IMR-90 (cell line): ENCODE results near the gene COPS9. TPM values are rescaled to one million over a fixed set of nuclear protein-coding genes. Genes with fewer than 3 reads are reported as not detected.

Source experiments
- ATAC-seq: fragments of 200-7000 bp; cut with Tn5 transposase; 2 replicates; pipeline ENCODE4 v1.9.1; 2020; ENCODE audit warnings: low read depth, mild to moderate bottlenecking, moderate library complexity
- BruUV-seq: library from RNA; stranded (reverse); fragments of 400-500 nt; replicated peaks from 2 replicates; lab custom pipeline; 2021; lab: Mats Ljungman, UMichigan
- CTCF ChIA-PET: fragments of 300-600 bp; formaldehyde crosslinking; extraction: SDS; loops from one replicate; lab custom pipeline; 2021; ENCODE audit warnings: antibody characterized with exemption; lab: Yijun Ruan, JAX
- POLR2A ChIA-PET: fragments of 300-600 bp; sonication (Branson Sonifier 250); formaldehyde crosslinking; loops from one replicate; lab custom pipeline; 2022; ENCODE audit warnings: antibody characterized with exemption; ENCODE audit not compliant: unreplicated experiment; lab: Charles Lee
- DNase-seq: peaks from one replicate; pipeline ENCODE4 v3.0.0; 2013
- H2AFZ ChIP-seq: replicated peaks from 2 replicates; pipeline ENCODE3; 2013; ENCODE audit warnings: low read length, mild to moderate bottlenecking; ENCODE audit not compliant: poor library complexity
- H2AK5ac ChIP-seq: 2 replicates; pipeline ENCODE4 v1.6.1; 2013; ENCODE audit warnings: low read depth, low read length, inconsistent platforms
- H2AK9ac ChIP-seq: replicated peaks from 2 replicates; pipeline ENCODE3; 2013; ENCODE audit warnings: mild to moderate bottlenecking, low read depth, low read length, moderate library complexity; ENCODE audit not compliant: poor library complexity
- H2BK120ac ChIP-seq: 2 replicates; pipeline ENCODE4 v1.6.1; 2013; ENCODE audit warnings: low read depth, low read length, inconsistent platforms
- H2BK15ac ChIP-seq: 3 replicates; pipeline ENCODE4 v1.6.1; 2013; ENCODE audit warnings: low read depth, low read length, inconsistent platforms
- H2BK20ac ChIP-seq: 2 replicates; pipeline ENCODE4 v1.6.1; 2013; ENCODE audit warnings: low read depth, mild to moderate bottlenecking, inconsistent platforms, low read length, moderate library complexity
- H2BK5ac ChIP-seq: 2 replicates; pipeline ENCODE4 v1.6.1; 2013; ENCODE audit warnings: mild to moderate bottlenecking, low read depth, low read length, inconsistent platforms; ENCODE audit not compliant: poor library complexity, severe bottlenecking
- H3K14ac ChIP-seq: replicated peaks from 2 replicates; pipeline ENCODE4 v1.6.1; 2013; ENCODE audit warnings: low read depth, low read length, inconsistent platforms
- H3K18ac ChIP-seq: 2 replicates; pipeline ENCODE4 v1.6.1; 2013; ENCODE audit warnings: low read depth, low read length, control low read depth
- H3K23ac ChIP-seq: 2 replicates; pipeline ENCODE4 v1.6.1; 2013; ENCODE audit warnings: low read depth, low read length, inconsistent platforms
- H3K27ac ChIP-seq: 2 replicates; pipeline ENCODE4 v1.5.1; 2013; ENCODE audit warnings: mild to moderate bottlenecking, control low read depth, low read length; ENCODE audit not compliant: insufficient read depth
- H3K27me3 ChIP-seq: 2 replicates; pipeline ENCODE4 v1.6.1; 2013; ENCODE audit warnings: low read length; ENCODE audit not compliant: control insufficient read depth, insufficient read depth
- H3K36me3 ChIP-seq: 2 replicates; pipeline ENCODE4 v1.6.1; 2013; ENCODE audit warnings: low read length, mixed read lengths; ENCODE audit not compliant: control insufficient read depth, insufficient read depth
- H3K4ac ChIP-seq: 2 replicates; pipeline ENCODE4 v1.6.1; 2013; ENCODE audit warnings: low read depth, low read length, inconsistent platforms
- H3K4me1 ChIP-seq: 2 replicates; pipeline ENCODE4 v1.6.1; 2013; ENCODE audit warnings: low read length, mixed read lengths; ENCODE audit not compliant: control insufficient read depth, insufficient read depth
- H3K4me2 ChIP-seq: 2 replicates; pipeline ENCODE4 v1.6.1; 2013; ENCODE audit warnings: low read depth, mild to moderate bottlenecking, control low read depth, low read length, moderate library complexity
- H3K4me3 ChIP-seq: 2 replicates; pipeline ENCODE4 v1.5.1; 2013; ENCODE audit warnings: low read depth, mild to moderate bottlenecking, control low read depth, low read length, moderate library complexity; ENCODE audit not compliant: insufficient read depth
- H3K56ac ChIP-seq: 2 replicates; pipeline ENCODE4 v1.6.1; 2013; ENCODE audit warnings: low read length, inconsistent platforms; ENCODE audit not compliant: insufficient read depth; ENCODE audit errors: extremely low read depth
- H3K79me1 ChIP-seq, 2 experiments: 2 replicates each; pipeline ENCODE4 v1.6.1; 2013; ENCODE audit warnings: low read length in 2 of 2, inconsistent platforms in 1 of 2, low read depth in 1 of 2
- H3K9ac ChIP-seq: 2 replicates; pipeline ENCODE4 v1.6.1; 2013; ENCODE audit warnings: low read depth, low read length, control low read depth
- H3K9me1 ChIP-seq: 2 replicates; pipeline ENCODE4 v1.6.1; 2013; ENCODE audit warnings: low read length, inconsistent platforms; ENCODE audit not compliant: insufficient read depth
- H3K9me3 ChIP-seq: 2 replicates; pipeline ENCODE4 v1.6.1; 2013; ENCODE audit warnings: low read length; ENCODE audit not compliant: control insufficient read depth, insufficient read depth
- H4K20me1 ChIP-seq: 2 replicates; pipeline ENCODE4 v1.6.1; 2013; ENCODE audit warnings: low read length, inconsistent platforms; ENCODE audit not compliant: insufficient read depth
- H4K5ac ChIP-seq: 2 replicates; pipeline ENCODE4 v1.6.1; 2013; ENCODE audit warnings: mild to moderate bottlenecking, low read depth, low read length, control low read depth
- H4K8ac ChIP-seq, 2 experiments: 2 replicates each; pipeline ENCODE4 v1.6.1; 2013; ENCODE audit warnings: low read depth in 2 of 2, low read length in 2 of 2, control low read depth in 1 of 2, inconsistent platforms in 1 of 2
- H4K91ac ChIP-seq: 2 replicates; pipeline ENCODE4 v1.6.1; 2013; ENCODE audit warnings: low read depth, low read length, inconsistent platforms; ENCODE audit not compliant: insufficient read depth
- CEBPB ChIP-seq: IDR thresholded peaks from 2 replicates; pipeline ENCODE4 v1.6.1; 2012; ENCODE audit warnings: low read depth, low read length, improper control_type of control experiment
- CTCF ChIP-seq: conservative IDR thresholded peaks from 2 replicates; pipeline ENCODE4 v1.5.1; 2012; ENCODE audit warnings: mild to moderate bottlenecking, low read depth, low read length, improper control_type of control experiment
- ELK1 ChIP-seq: fragments of 150-350 bp; IDR thresholded peaks from 2 replicates; pipeline ENCODE4 v1.6.1; 2016; ENCODE audit warnings: low read depth, mild to moderate bottlenecking, low read length, moderate library complexity, borderline replicate concordance
- FOS ChIP-seq: fragments of 150-350 bp; IDR thresholded peaks from 2 replicates; pipeline ENCODE4 v1.6.1; 2016; ENCODE audit warnings: low read depth, low read length
- MAFK ChIP-seq: IDR thresholded peaks from 2 replicates; pipeline ENCODE4 v1.6.1; 2012; ENCODE audit warnings: low read depth, low read length, improper control_type of control experiment
- MAZ ChIP-seq: IDR thresholded peaks from 2 replicates; pipeline ENCODE4 v1.6.1; 2012; ENCODE audit warnings: low read depth, mild to moderate bottlenecking, low read length, improper control_type of control experiment, moderate library complexity, borderline replicate concordance
- NFE2L2 ChIP-seq: fragments of 150-350 bp; IDR thresholded peaks from 2 replicates; pipeline ENCODE4 v1.6.1; 2016; ENCODE audit warnings: low read depth, mild to moderate bottlenecking, low read length
- RAD21 ChIP-seq: IDR thresholded peaks from 2 replicates; pipeline ENCODE4 v1.6.1; 2012; ENCODE audit warnings: low read length, improper control_type of control experiment
- RFX5 ChIP-seq: IDR thresholded peaks from 2 replicates; pipeline ENCODE4 v1.8.0; 2012; ENCODE audit warnings: low read depth, mild to moderate bottlenecking, low read length, moderate library complexity
- USF2 ChIP-seq: fragments of 150-350 bp; IDR thresholded peaks from 2 replicates; pipeline ENCODE4 v1.6.1; 2017; ENCODE audit warnings: mild to moderate bottlenecking, antibody characterized with exemption, low read length, low read depth
- WGBS, 2 experiments: methylation state at CpG; one replicate each; pipeline versions ENCODE4 v1.1.5 to v1.1.7; 2013; ENCODE audit warnings: missing lambda C conversion rate in 2 of 2; ENCODE audit not compliant: insufficient read length in 1 of 2; ENCODE audit errors: extremely low coverage in 2 of 2; 5-methylcytosine and 5-hydroxymethylcytosine counted together
- dilution Hi-C: fragments of 300-500 bp; cut with HindIII; formaldehyde crosslinking; loops from one replicate; pipeline ENCODE4 v1.14.3; 2018; ENCODE audit warnings: low sequenced_read_pairs; ENCODE audit not compliant: unreplicated experiment
- in situ Hi-C: fragments of 300-500 bp; cut with MboI; formaldehyde crosslinking; loops from 3 replicates; pipeline ENCODE4 v1.14.3; 2019; ENCODE audit warnings: low sequenced_read_pairs, inconsistent platforms, mixed read lengths
- intact Hi-C: fragments of 100-400 bp; cut with micrococcal nuclease; formaldehyde crosslinking; loops from 2 replicates; pipeline ENCODE4 v1.10.0; 2022
- polyA plus RNA-seq, 3 experiments: library from polyadenylated mRNA; depleted of rRNA; stranded (reverse); fragments of >200 nt; gene quantifications; 2 replicates each; pipeline ENCODE4 v1.2.3, GENCODE V29; 2012; ENCODE audit warnings: low replicate concordance in 1 of 3
- total RNA-seq: library from RNA; depleted of rRNA; stranded (reverse); fragments of >200 nt; gene quantifications from 2 replicates; pipeline ENCODE4 v1.2.3, GENCODE V29; 2012

Gene COPS9
- total and polyA plus RNA-seq, 2 of the 4 experiments (the other 2 are of a cell fraction): 85.9 to 309 TPM

- H2AK9ac ChIP-seq: no peak overlapping the region
- H3K9ac ChIP-seq: no peak overlapping the region
- no peak overlapping the region for H4K5ac ChIP-seq
- no peak overlapping the region for H3K4me2 ChIP-seq
- no peaks in the 10 kb centered on the region for H3K4me1 ChIP-seq
- BruUV-seq: no TSS peak
- H3K56ac ChIP-seq: no peak overlapping the region
- TF ChIP-seq RFX5 (no peak), MAZ (no peak), USF2 (no peak), NFE2L2 (no peak), MAFK (no peak), FOS (no peak), CEBPB (no peak), RAD21 (no peak), ELK1 (no peak), CTCF (no peak)
- H3K4ac ChIP-seq: no peak overlapping the region
- H4K91ac ChIP-seq: no peak overlapping the region
- H3K9me1 ChIP-seq: peaks cover under 1% of the 10 kb centered on the region; the same call in 1 of the 2 replicates
- H2BK20ac ChIP-seq: no peak overlapping the region
- H2AK5ac ChIP-seq: no peak overlapping the region
- no peak overlapping the region for H3K27ac ChIP-seq
- H2BK120ac ChIP-seq: no peak overlapping the region
- H3K4me3 ChIP-seq: no peak overlapping the region
- H3K9me3 ChIP-seq: no peaks in the 10 kb centered on the region
- ChIA-PET CTCF (interaction anchor here (1.1 to 4.6 kb wide), 2 partner anchors 8 to 81 kb away, joined by 3 to 40 read pairs; no protein-coding TSS in a partner anchor), POLR2A (no interaction called here)
- no peak overlapping the region for H3K18ac ChIP-seq
- H3K36me3 ChIP-seq: no peaks in the 10 kb centered on the region
- H3K14ac ChIP-seq: no peak overlapping the region
- H2BK15ac ChIP-seq: no peak overlapping the region
- no peak overlapping the region for H3K23ac ChIP-seq
- 86% methylated on average over 4 of the region's 16 CpGs; no CpG with 5 or more reads in 1 of the 2 experiments for WGBS, 2 experiments
- no peak overlapping the region for H2AFZ ChIP-seq
- no peaks in the 10 kb centered on the region for H3K79me1 ChIP-seq
- dilution Hi-C loops (no loop called here), intact Hi-C loops (loop anchor here (2.0 kb wide), 1 partner anchor 122 kb away; no protein-coding TSS in a partner anchor), in situ Hi-C loops (loop anchor here (5.0 to 25.0 kb wide), 2 partner anchors 80 to 1105 kb away; no protein-coding TSS in a partner anchor)
- H2BK5ac ChIP-seq: no peak overlapping the region
- H4K20me1 ChIP-seq: peaks cover 2% of the 10 kb centered on the region; the same call in 1 of the 2 replicates
- peaks cover 27% of the 10 kb centered on the region for H3K27me3 ChIP-seq
- DNase-seq (no peak), ATAC-seq (no peak)
- no peak overlapping the region for H4K8ac ChIP-seq
Measured at GRCh38 chr2:240142256-240142775, 6.2 kb upstream of the COPS9 start.
